ENCODE measurements around the gene B3GNT2.

The B3GNT2 gene

DNA sequence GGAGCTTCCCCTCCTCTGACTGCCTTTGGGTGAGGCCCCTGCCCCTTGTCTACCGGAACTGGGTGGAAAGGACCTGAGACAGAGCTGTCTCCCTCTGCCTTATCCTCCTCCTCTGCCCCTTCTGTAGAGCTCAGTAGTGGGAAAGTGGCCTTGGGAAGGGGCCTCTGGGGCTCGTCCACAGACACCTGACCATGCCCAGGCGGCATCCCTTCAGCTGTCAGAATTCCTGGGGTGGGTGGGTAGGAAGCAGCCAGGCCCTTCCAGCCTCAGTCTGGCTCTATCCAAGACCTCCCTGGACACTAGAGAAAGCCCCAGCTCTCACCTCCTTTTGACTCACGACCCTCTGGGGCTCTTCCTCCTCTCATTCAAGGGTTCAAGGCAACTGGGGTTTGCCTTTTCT is 35.6 kb downstream of the B3GNT2 start:
- DNase-seq (ENCODE audit: low read depth in 1 of 2, low spot score in 1 of 2) = no peak
- TF ChIP-seq GABPA (IDR thresholded peaks at IDR 0.05; ENCODE audit: low read depth) (no peak), SPI1 (IDR thresholded peaks at IDR 0.05; ENCODE audit: borderline replicate concordance, low read depth) (no peak), POLR2AphosphoS5 (IDR thresholded peaks at IDR 0.05; ENCODE audit: low read depth) (no peak)
- TF ChIP-seq, protein P1, sequence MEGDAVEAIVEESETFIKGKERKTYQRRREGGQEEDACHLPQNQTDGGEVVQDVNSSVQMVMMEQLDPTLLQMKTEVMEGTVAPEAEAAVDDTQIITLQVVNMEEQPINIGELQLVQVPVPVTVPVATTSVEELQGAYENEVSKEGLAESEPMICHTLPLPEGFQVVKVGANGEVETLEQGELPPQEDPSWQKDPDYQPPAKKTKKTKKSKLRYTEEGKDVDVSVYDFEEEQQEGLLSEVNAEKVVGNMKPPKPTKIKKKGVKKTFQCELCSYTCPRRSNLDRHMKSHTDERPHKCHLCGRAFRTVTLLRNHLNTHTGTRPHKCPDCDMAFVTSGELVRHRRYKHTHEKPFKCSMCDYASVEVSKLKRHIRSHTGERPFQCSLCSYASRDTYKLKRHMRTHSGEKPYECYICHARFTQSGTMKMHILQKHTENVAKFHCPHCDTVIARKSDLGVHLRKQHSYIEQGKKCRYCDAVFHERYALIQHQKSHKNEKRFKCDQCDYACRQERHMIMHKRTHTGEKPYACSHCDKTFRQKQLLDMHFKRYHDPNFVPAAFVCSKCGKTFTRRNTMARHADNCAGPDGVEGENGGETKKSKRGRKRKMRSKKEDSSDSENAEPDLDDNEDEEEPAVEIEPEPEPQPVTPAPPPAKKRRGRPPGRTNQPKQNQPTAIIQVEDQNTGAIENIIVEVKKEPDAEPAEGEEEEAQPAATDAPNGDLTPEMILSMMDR (IDR thresholded peaks at IDR 0.05; ENCODE audit: insufficient read depth, low read length) = no peak
- TF ChIP-seq, protein P2, sequence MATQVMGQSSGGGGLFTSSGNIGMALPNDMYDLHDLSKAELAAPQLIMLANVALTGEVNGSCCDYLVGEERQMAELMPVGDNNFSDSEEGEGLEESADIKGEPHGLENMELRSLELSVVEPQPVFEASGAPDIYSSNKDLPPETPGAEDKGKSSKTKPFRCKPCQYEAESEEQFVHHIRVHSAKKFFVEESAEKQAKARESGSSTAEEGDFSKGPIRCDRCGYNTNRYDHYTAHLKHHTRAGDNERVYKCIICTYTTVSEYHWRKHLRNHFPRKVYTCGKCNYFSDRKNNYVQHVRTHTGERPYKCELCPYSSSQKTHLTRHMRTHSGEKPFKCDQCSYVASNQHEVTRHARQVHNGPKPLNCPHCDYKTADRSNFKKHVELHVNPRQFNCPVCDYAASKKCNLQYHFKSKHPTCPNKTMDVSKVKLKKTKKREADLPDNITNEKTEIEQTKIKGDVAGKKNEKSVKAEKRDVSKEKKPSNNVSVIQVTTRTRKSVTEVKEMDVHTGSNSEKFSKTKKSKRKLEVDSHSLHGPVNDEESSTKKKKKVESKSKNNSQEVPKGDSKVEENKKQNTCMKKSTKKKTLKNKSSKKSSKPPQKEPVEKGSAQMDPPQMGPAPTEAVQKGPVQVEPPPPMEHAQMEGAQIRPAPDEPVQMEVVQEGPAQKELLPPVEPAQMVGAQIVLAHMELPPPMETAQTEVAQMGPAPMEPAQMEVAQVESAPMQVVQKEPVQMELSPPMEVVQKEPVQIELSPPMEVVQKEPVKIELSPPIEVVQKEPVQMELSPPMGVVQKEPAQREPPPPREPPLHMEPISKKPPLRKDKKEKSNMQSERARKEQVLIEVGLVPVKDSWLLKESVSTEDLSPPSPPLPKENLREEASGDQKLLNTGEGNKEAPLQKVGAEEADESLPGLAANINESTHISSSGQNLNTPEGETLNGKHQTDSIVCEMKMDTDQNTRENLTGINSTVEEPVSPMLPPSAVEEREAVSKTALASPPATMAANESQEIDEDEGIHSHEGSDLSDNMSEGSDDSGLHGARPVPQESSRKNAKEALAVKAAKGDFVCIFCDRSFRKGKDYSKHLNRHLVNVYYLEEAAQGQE (IDR thresholded peaks at IDR 0.05; ENCODE audit: insufficient replicate concordance, low read depth) = no peak

DNA sequence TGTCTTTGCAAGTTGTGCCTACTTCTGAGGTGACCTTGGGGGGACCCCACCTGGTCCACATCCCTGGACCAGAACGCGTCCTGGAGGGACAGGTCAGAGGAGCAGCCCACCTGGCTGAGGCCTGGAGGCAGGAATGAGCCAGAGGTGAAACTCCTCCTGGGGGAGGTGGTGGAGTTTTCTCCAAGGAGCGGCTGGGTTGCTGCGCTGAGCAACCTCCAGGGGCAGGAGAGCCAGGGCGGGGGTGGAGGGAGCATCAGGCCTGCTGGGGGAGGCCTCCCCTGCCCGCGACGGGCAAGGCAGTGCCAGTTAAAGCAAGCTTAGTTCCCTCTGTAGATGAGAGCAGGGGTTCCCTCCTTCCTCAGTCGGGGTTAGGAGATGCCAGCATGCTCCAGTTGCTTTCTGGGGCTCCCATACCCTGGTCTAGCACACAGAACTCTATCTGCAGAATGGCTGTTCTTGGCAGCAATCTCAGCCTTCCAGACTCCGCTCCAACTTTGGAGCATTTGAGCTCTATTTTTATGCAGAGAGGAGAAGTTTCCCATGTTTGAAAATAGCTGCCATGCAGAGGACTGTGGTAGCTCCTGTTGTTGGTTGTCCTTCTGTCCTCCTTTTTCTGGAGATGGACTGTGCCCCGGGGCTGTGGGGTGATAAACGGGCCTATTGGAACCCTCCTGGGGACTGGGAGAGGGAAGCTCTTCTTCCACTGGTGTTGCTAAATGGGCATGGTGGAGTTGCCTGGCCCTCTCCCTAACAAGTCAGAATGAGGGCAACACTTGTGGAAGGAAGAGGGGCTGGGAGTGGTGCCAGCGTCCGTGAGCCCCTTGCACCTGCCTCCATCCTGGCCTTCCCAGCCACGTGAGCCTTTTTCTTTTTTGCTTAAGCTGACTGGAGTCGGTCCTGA is 39.1 kb downstream of the B3GNT2 start:
- TF ChIP-seq SPI1 (IDR thresholded peaks at IDR 0.05; ENCODE audit: borderline replicate concordance, low read depth) = no peak
- TF ChIP-seq, protein P2 (IDR thresholded peaks at IDR 0.05; ENCODE audit: insufficient replicate concordance, low read depth) = no peak
- no peak for TF ChIP-seq GABPA (IDR thresholded peaks at IDR 0.05; ENCODE audit: low read depth)
- no peak for TF ChIP-seq POLR2AphosphoS5 (IDR thresholded peaks at IDR 0.05; ENCODE audit: low read depth)
- TF ChIP-seq, protein P1 (IDR thresholded peaks at IDR 0.05; ENCODE audit: insufficient read depth, low read length) = no peak
- H3K27ac ChIP-seq (replicated peaks) = no peak overlapping the region
- H3K4me3 ChIP-seq (replicated peaks; ENCODE audit: insufficient read depth, low read length) = no peak overlapping the region
- no peaks in the 10 kb centered on the region for H3K27me3 ChIP-seq (ENCODE audit: insufficient read depth, poor library complexity, severe bottlenecking)
- DNase-seq (ENCODE audit: low read depth in 1 of 2, low spot score in 1 of 2) = no peak

More for the DNA sequence above, 35.6 kb downstream of the B3GNT2 start:
- Histone ChIP-seq H3K27ac (replicated peaks) (no peak overlapping the region), H3K4me3 (replicated peaks; ENCODE audit: insufficient read depth, low read length) (no peak overlapping the region), H3K27me3 (ENCODE audit: insufficient read depth, poor library complexity, severe bottlenecking) (no peaks in the 10 kb centered on the region)

DNA sequence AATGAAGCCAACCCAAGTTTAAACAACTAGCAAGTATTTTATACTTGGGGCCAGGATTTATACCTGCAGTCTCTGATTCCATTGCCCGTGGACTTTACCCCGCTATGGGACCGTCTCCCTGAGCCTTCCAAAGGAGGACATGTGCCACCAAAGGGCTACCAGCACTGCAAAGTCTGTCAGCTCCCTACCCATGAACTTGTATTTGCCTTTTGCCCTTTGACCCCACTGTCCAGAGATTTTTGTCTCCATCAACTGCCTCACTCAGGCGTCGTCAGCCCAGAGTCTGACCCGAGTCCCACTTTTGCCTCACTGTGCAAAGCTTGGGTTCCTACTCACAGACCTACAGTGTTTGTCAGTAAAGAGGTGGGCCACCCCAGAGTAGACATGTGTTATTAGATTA is 40.6 kb downstream of the B3GNT2 start:
- Histone ChIP-seq H3K27ac (replicated peaks) (no peak overlapping the region), H3K4me3 (replicated peaks; ENCODE audit: insufficient read depth, low read length) (no peak overlapping the region), H3K27me3 (ENCODE audit: insufficient read depth, poor library complexity, severe bottlenecking) (no peaks in the 10 kb centered on the region)
- DNase-seq (ENCODE audit: low read depth in 1 of 2, low spot score in 1 of 2) = no peak
- TF ChIP-seq, protein P2 (IDR thresholded peaks at IDR 0.05; ENCODE audit: insufficient replicate concordance, low read depth) = no peak
- TF ChIP-seq SPI1 (IDR thresholded peaks at IDR 0.05; ENCODE audit: borderline replicate concordance, low read depth) (no peak), GABPA (IDR thresholded peaks at IDR 0.05; ENCODE audit: low read depth) (no peak), POLR2AphosphoS5 (IDR thresholded peaks at IDR 0.05; ENCODE audit: low read depth) (no peak)
- TF ChIP-seq, protein P1 (IDR thresholded peaks at IDR 0.05; ENCODE audit: insufficient read depth, low read length) = no peak
